Stimulated activated CD8-positive, alpha-beta memory T cell treated with anti-CD3 and anti-CD28 coated beads, Interleukin-15, amount 100 ng/mL, for 1 hour (primary cell): ENCODE measurements around the gene BOD1.

Source experiments
- DNase-seq: peaks from one replicate; pipeline ENCODE4 v3.0.0-alpha.2; 2020; ENCODE audit warnings: low read depth

Gene BOD1

GRCh38 chr5:173640156-173640804, 23.8 kb upstream of the BOD1 start:
- DNase-seq: no peak

DNA sequence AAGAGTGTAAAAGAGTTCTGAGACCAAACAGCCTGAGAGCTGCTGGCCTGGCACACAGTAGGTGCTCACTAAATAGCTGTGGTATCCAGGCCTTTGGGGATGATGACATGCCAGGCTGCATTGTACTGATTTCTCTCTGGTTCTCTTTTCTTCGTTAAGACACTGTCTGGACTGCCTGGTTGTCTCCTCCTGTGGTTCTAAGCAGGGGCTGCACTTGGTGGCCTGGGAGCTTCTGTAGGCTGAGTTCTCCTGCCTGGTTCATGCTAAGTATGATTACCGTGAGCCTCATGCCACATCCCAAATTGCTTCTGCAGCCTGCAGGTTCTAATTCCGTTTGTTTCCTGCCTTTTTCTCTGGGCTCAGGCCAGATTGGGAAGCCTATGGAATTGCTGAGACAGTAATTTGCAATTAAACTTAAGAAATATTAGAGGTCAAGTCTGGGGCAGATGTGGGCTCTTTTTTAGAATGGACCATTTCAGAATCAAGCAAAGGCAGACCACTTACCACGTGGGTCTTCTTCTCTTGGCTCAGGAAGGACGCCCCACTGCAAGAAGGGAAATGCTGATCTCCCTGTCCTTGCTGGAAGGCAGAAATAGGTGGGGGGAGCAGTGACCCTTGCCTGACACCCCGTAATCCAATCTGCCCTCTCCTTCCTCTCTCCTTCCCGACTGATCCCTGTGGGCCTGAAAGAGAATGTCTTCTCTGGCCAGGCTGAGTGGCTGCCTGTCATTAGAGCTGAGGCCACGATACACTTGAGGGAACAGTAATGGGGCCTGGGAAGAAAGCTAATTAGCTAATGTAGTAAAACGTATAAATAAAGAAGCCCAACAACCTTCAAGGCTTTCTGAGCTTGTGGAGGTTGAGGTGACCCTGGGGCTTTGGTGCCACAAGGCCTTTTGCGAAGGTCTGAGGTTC, 21.9 kb upstream of the BOD1 start:
- no peak for DNase-seq

GRCh38 chr5:173637340-173637739, 20.9 kb upstream of the BOD1 start:
- DNase-seq: no peak

DNA sequence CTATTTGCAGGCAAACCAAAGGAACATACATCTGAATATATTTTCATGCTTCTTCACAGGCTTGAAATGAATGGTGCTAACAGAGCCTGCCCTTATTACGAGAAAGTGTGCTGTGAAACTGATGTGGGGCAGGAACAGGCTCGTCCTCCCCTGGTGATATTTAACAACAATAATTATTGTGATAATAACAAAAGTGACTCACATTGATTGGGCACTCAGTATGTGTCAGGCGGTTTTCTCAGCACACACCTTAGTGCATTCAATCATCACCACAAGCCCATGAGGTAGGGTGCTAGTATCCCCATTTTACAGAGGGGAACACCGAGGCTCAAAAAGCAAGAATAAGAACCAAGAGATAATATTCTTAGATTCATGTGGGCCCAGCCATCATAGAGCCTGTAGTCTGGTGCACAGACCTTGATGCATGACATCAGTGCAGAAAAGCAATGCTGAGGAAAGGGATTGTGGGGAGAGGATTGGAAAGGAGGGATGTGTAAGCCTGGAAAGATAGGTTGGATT, 18.1 kb upstream of the BOD1 start:
- no peak for DNase-seq

DNA sequence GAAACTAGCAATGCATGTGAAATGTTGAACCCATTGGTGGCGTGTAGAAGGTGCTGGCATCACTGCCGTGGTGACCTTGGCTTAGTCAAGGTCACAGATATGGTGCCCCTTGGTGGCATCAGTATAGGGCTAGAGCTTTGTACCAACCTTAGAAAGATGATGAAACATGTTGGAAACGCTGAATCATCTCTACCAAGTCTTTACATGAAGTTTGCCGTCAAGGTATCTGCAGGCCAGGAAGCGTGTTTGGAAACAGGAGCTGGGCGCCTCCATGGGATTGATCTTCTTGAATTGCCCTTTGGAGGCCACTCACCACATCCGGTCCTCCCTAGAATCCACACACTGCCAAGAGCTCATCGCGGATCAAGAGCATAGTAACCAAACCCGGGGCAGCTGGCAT, 16.9 kb upstream of the BOD1 start:
- DNase-seq: no peak

DNA sequence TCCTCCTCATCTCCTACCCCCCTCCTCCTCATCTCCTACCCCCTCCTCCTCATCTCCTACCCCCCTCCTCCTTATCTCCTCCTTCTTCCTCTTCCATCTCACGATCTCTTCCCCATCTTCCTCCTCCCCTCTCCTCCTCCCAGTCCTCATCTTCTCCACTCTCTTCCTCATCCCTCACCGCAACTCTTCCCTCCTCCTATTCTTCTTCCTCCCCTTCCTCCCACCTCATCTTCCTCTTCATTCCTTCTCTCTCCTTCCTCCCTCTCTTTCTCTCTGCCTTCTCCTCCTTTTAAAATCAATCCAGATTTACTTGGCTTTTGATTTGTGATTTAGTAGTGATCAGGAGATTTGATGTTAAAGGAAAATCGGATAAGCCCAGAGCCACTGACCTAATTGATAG, 15.0 kb upstream of the BOD1 start:
- no peak for DNase-seq

DNA sequence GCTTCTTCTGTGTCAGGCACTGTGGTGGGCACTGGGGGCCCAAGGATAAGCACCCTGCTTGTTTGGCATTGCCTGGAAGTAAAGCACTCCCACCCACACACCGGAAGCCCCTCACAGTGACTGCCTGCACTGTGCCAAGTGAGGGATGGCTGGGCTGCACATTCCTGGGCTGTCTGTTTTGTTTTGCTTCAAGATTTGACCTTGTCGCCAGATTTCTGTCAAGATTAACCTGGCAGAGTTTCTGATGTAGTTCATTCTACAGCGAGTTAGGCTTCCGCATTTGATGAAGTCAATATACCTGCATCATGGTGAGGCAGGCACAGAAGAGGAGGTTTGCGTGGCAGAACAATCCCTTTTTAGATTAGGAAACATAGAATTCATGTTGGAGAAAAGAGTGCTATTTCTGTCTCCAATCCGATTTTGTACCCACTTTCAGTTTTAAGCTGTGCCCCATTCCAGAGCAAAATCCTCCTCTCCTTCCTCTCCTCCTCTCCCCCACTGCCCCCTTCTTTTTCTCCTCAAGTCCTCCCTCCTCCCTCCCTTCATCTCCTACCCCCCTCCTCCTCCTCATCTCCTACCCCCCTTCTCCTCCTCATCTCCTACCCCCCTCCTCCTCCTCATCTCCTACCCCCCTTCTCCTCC, 14.4 kb upstream of the BOD1 start:
- no peak for DNase-seq

GRCh38 chr5:173629628-173630027, 13.2 kb upstream of the BOD1 start:
- DNase-seq: no peak

GRCh38 chr5:173628501-173628900, 12.1 kb upstream of the BOD1 start:
- DNase-seq: no peak

GRCh38 chr5:173627860-173628392, 11.5 kb upstream of the BOD1 start:
- no peak for DNase-seq

DNA sequence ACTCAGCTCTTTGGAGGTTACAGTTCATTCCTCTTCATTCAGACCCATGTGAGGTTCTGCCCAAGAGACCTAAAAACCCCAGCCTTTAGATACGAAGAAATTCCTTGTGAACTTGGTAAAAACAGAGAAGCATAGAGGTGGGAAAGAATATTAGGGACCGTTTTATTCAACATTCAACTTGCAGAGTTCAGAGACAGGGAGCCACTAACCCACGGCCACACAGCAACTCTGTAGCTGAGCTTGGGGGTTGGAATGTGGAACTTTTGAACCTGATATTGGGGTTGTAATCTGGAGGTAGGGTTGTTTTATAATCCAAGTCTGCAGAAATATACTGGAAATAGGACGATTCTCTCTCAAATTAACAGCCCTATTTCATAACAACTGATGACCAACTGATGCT, 10.8 kb upstream of the BOD1 start:
- no peak for DNase-seq

GRCh38 chr5:173626505-173626820, 10.0 kb upstream of the BOD1 start:
- DNase-seq: no peak

- no peak for DNase-seq
These were observed 9.4 kb upstream of the BOD1 start for GRCh38 chr5:173625673-173626504.

- no peak for DNase-seq
These were observed 8.8 kb upstream of the BOD1 start for GRCh38 chr5:173625261-173625660.

DNA sequence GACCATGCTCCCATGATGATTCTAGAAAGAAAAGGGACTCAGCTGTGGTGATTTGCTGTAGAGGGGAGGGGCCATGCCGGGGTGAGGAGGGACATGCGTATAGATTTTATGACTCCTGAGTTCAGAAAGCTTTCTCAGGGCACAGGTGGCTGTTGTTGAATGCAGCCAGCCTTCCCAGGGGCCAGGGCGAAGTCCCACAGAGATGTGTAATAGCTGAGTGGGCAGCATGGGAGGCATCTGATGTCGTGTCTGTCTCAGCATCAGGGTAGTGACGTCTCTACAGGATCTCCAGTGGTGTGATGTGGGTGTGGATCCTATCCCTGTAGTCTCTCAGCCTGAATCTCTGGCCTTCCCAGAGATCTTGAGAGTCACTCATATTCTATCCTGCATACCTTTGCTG, 7.8 kb upstream of the BOD1 start:
- DNase-seq: no peak

GRCh38 chr5:173623789-173624188, 7.3 kb upstream of the BOD1 start:
- no peak for DNase-seq

GRCh38 chr5:173623296-173623771, 6.9 kb upstream of the BOD1 start:
- no peak for DNase-seq

DNA sequence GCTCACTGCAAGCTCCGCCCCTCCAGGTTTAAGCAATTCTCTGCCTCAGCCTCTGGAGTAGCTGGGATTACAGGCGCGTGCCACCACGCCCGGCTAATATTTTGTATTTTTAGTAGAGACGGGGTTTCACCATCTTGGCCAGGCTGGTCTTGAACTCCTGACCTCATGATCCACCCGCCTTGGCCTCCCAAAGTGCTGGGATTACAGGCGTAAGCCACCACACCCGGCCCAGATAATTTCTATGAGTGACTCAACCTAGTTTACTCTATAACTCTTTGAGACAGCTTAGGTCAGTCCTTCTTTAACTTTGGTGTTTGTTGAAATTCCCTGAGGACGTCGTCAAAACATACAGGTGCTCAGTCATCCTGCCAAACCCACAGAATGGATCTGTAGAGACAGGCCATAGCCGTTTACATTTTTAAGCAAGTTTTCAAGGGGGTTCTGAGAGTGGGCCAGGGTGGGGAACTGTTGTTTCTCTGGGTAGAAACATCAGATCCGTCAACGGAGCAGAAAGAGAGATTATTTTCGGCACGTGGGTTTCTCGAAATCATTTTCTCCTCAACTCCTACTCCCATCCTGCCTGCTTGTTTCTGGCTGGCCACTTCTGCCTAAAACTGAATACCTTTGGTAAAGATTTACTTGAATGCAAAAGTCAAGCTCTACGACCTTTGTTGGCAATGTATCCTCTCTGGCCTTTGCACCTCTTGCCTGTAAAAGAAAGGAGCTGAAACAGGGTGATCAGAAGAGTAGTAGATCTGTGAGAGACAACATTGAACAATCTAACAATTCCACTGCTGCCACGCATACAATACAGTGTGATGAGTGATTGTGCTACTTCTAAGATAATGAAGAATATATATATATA, 6.0 kb upstream of the BOD1 start:
- DNase-seq: no peak

DNA sequence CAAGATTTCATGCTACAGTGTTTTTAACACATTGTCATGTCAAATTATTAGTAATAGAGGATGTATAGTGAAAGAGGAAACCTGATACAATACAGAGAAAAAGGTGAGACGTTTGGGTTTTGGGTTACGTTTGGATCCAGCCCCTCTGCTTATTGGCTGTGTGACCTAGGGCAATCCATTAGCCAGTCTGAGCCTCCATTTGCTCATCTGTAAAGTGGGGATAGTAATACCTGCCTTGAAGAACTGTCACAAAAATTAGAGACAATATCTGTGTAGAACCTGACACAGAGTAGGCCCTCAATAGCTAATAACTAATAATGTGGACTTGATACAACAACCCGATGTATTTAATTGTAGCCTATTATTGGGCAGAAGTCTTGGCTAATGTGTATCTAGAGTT, 4.3 kb upstream of the BOD1 start:
- no peak for DNase-seq

GRCh38 chr5:173618927-173619519, 2.6 kb upstream of the BOD1 start:
- DNase-seq: peak; percentile 21
